ENCODE results near the gene DSCAM.

The DSCAM gene

GRCh38 chr21:40553781-40554180, 293.2 kb downstream of the DSCAM start:
- DNase-seq (ENCODE audit: low read depth in 2 of 2), result no peak

- no peak for DNase-seq (ENCODE audit: low read depth in 2 of 2)
These were observed 298.9 kb downstream of the DSCAM start for GRCh38 chr21:40547906-40548513.

- DNase-seq (ENCODE audit: low read depth in 2 of 2), result no peak
These were observed 300.3 kb downstream of the DSCAM start for GRCh38 chr21:40546647-40547046.

DNA sequence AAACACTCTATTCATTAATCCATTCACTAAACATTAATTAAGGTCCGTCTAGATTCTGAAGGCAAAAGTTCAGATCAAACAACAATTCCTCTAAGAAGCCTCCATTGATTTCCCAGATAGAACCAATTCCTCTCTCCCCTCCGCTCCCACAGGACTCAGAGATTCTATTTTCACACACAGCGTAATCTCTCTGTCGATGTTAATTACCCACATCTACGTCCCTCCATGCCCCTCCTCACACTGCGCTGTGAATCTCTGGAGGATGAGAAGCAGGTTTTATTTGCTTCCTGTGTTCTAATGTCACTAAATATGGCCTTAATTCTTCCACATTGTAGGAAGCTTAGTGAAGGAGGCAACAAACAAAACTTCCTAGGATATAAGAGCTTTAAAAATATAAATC, 306.7 kb downstream of the DSCAM start:
- no peak for DNase-seq (ENCODE audit: low read depth in 2 of 2)

- no peak for DNase-seq (ENCODE audit: low read depth in 2 of 2)
These were observed 312.1 kb downstream of the DSCAM start for GRCh38 chr21:40534886-40535285.

DNA sequence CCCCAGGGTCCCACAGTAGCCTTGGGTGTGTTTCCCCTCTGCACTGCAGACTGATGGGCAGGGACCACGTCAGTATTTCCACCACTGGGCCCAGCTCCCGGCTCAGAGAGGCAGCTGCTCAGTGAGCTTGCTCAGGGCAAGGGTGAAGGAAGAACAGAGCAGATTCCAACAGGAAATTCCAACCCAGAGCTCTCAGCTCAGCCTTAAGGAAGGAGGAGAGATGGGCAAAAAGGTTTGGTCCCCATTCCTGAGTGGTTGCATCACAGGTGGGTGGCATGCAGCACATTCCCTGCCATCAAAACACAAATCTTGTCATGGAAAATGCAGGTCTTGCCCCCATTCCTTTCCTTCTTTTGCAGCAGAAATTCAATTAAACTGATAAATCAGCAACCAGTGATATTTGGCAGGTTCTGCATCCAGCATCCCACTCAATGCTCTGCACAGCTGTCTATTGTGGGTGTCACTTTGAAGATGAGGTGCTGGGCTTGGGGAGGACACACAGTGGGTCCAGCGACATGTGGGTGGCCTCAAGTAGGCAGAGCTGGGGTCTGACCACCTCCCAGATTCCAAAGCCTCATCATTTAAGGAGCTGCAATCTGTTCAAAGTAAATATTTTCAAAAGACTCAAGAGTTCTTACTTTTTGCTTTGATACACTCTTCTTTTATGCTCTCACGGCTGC, 315.4 kb downstream of the DSCAM start:
- DNase-seq (ENCODE audit: low read depth in 2 of 2), result no peak

DNA sequence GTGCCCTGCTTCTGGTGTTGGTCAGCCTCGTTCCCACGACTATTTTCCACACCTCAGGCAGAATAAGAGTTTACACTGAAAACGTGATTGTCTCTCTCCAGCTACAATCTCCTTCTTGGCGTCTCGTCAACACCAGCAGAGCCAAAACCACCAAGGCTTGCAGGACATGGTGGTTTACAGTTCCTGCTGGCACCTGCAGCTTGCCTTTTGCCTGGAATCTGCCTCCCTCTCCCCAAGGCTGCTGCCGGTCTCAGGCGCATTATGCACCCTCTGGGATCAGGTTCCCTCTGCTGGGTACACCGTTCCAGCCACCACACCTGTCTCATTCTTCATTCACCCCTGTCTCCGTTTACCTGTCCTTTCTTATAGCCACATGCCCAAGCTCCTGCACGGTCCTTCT, 315.9 kb downstream of the DSCAM start:
- DNase-seq (ENCODE audit: low read depth in 2 of 2), result no peak

GRCh38 chr21:40517646-40518045, 329.3 kb downstream of the DSCAM start:
- DNase-seq (ENCODE audit: low read depth in 2 of 2), result no peak

- DNase-seq (ENCODE audit: low read depth in 2 of 2), result no peak
These were observed 330.6 kb downstream of the DSCAM start for GRCh38 chr21:40516335-40516734.

GRCh38 chr21:40512590-40512989, 334.4 kb downstream of the DSCAM start:
- DNase-seq (ENCODE audit: low read depth in 2 of 2), result peak in 1 of 2 donors; percentile 23

- DNase-seq (ENCODE audit: low read depth in 2 of 2), result no peak
These were observed 339.0 kb downstream of the DSCAM start for GRCh38 chr21:40507978-40508377.

DNA sequence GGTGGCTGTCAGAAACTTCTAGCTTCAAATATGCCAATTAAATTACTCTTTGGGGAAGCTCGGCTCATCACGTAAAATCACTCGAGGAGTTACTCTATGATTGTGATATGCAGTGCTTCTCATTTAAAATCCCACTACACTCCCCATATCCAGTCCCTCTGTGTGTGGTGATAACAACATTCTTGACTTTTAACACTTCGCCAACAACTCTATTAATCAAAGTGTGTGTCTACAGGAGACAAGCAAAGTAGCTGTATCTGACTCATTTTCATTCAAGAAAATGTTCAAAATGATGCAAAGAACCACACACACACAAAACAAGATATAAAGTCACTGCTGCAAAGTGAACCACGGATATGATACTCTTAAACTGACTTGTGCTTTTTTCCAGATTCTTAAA, 341.3 kb downstream of the DSCAM start:
- no peak for DNase-seq (ENCODE audit: low read depth in 2 of 2)

- no peak for DNase-seq (ENCODE audit: low read depth in 2 of 2)
These were observed 341.7 kb downstream of the DSCAM start for GRCh38 chr21:40505244-40505643.

DNA sequence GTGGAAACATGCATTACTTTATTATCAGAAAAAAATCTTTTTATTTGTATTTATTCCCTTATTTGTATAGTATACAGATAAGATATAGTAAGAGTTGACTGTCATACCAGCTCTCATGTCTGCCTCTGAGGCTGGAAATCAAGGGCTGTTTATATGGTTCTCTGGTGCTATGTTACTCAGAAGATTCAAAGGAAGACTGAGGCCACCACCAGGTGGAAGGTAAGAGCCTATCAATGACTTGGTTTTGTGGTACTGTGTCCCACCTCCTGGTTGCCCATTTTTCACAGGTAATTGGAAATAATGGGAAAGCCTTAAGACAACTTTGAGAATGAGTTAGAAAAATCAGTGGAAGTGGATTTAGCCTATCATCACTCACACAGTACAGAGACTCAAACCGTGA, 342.1 kb downstream of the DSCAM start:
- DNase-seq (ENCODE audit: low read depth in 2 of 2), result no peak

- DNase-seq (ENCODE audit: low read depth in 2 of 2), result no peak
These were observed 350.8 kb downstream of the DSCAM start for GRCh38 chr21:40496116-40496515.

- no peak for DNase-seq (ENCODE audit: low read depth in 2 of 2)
These were observed 356.6 kb downstream of the DSCAM start for GRCh38 chr21:40490408-40490807.

DNA sequence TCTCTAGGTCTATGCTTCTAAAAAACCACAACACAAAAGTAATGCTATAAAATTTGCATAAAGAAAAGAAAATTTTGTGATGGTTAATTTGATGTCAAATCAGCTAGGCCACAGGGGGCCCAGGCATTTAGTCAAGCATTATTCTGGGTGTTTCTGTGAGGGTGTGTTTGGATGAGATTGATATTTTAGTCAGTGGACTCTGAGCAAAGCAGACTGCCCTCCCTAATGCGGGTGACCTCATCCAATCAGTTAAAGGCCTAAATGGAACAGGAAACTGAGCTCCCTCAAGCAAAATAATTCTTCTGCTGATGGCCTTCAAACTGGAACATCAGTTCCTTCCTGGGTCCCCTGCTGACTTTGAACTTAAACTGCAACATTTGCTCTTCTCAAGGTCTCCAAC, 358.0 kb downstream of the DSCAM start:
- no peak for DNase-seq (ENCODE audit: low read depth in 2 of 2)

GRCh38 chr21:40481764-40482163, 365.2 kb downstream of the DSCAM start:
- no peak for DNase-seq (ENCODE audit: low read depth in 2 of 2)

DNA sequence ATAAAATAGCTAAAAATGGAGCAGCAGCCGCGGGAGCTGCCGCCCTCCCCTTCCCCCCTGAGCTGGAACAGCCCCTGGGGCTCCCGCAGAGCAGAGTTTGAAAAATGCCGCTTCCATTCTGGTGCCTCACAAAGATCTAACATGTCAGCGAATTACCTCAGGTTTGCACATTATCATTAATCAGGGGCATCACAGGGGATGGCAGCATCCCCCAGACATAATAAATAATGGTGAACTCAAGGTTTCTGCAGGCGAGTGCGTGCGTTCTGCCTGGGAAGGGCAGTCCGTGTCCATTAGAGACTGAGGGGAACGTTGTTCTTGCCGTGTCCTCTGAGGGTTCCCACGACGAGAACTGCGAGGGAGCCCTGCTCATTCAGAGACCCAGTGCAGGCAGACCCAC, 372.4 kb downstream of the DSCAM start:
- no peak for DNase-seq (ENCODE audit: low read depth in 2 of 2)

- DNase-seq (ENCODE audit: low read depth in 2 of 2), result no peak
These were observed 374.9 kb downstream of the DSCAM start for GRCh38 chr21:40472013-40472412.

DNA sequence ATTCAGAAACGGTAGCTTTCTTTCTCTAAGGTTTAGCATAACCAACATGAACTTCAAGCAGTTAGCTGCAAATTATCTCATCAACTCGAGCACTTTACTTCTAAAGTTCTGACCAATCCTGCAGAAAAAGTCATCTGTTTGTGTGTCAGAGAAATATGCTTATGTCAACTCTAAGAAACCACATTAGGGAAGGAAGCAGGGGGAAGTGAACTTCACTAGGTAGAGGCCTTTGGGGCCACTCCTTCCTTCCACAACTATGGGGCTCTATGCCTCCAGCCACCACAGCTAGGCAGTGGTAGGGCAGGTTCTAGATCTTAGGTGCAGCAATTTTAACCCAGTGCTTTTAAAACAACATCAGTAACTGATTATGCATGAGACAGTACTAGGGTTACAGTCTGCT, 375.9 kb downstream of the DSCAM start:
- no peak for DNase-seq (ENCODE audit: low read depth in 2 of 2)

GRCh38 chr21:40466893-40467483, 380.0 kb downstream of the DSCAM start:
- DNase-seq (ENCODE audit: low read depth in 2 of 2), result no peak

DNA sequence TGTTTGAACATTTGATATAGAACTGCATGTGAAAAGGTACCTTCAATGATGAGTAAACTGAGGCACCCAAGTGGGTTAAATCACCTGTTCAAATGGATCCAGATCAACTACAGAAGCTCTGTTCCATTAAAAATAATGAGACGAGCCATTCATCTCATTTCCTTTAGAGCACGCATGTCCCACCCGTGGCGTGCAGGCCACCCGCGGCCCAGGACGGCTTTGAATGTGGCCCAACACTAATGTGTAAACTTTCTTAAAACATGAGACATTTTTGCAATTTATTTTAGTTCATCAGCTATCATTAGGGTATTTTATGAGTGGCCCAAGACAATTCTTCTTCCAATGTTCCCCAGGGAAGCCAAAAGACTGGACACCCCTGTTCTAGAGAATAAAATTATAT, 381.6 kb downstream of the DSCAM start:
- no peak for DNase-seq (ENCODE audit: low read depth in 2 of 2)
